GM21367 (cell line): ENCODE measurements around the gene OR52B4.
A peak's percentile ranks its signal among the peaks of the same experiment; 100 is the strongest.
"Not testable (repeated sequence)": the region's sequence is repeated elsewhere in the genome, so short reads cannot be mapped to it uniquely, and the experiment has no call there.

Experiments used
- ATAC-seq: cut with Tn5 transposase; IDR thresholded peaks from one replicate; pipeline ENCODE4 v1.9.1; 2021; ENCODE audit not compliant: unreplicated experiment

Gene OR52B4

DNA sequence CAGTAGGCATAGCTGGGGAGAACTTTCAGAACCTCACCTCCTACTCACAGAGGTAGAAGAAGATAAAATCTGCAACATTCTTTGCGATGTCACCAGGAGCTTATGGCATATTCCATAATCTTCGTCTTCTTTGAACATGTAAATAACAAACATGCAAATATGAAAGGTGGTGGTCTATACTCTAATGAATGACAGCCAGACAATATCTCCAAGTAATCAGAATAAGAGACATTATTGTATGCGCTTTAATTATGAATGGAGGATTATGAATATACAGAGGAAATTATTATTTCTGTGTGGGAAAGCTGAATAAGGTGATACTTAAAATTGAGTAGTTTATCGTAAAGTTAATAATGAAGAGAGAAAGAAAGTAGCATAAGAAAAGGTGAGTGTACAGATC is at the start of gene OR52B4:
TSS of gene OR52B4 (minus strand) at position 101 of the 400 bp plus-strand sequence. CDS start at position 10, 91 bp downstream.
- no peak for ATAC-seq

DNA sequence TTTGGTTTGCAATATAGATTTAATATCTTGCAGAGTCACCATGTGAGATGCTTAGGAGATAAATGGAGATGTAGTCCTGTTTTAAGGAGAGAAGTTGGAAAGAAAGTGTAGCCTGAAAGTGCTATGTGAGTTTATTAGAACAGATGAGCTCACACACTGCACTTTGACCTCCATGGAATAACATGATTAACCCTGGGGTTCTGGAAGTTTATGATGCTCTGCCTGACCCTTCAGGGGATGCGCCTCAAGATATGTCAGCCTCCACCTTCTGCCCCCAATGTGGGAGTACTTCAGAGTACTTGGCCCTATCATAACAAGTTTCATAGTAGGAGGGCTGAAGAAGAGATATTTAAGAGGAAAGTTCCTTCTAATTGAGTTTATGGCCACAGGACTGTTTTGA is 48.6 kb upstream of the OR52B4 start:
- no peak for ATAC-seq

GRCh38 chr11:4416306-4416705 is 48.1 kb upstream of the OR52B4 start:
- ATAC-seq: no peak

GRCh38 chr11:4406206-4406605 is 38.0 kb upstream of the OR52B4 start:
- not testable (repeated sequence) for ATAC-seq

GRCh38 chr11:4393858-4394223 is 25.7 kb upstream of the OR52B4 start:
- no peak for ATAC-seq

DNA sequence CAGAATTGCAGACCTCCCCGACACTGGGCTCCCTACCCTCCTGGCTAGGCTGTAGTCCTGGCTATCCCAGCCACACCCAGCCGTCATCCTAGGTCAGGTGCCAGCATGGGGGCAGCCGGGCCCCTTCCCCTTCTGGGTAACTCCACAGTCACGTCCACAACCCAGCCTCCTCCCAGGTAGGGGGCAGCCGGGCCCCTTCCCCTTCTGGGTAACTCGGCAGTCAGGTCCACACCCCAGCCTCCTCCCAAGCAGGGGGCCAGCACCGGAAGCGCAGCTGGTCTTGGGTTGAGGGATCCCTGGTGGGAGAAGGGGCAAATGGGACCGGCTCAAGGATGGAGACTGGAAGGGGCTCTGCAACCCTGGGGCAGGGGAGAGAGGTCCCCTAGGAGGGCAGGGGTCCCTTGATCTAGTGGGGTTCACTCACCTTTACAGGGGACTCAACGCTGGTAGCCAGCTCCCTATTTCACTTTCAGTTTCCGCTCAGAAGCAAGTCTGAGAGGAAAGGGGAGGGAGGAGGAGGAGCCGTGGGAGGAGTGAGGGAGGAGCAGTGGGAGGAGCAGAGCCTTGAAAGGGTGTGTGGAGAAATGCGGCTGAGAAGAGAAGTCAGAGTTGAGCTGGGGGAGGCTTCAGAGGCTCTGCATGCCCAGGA is 25.1 kb upstream of the OR52B4 start, which contains the start of gene TRIM21:
TSS of gene TRIM21 (minus strand) at position 494 of the 649 bp plus-strand sequence. CDS start 3,293 bp downstream, outside the sequence.
- peak; percentile 99 for ATAC-seq

DNA sequence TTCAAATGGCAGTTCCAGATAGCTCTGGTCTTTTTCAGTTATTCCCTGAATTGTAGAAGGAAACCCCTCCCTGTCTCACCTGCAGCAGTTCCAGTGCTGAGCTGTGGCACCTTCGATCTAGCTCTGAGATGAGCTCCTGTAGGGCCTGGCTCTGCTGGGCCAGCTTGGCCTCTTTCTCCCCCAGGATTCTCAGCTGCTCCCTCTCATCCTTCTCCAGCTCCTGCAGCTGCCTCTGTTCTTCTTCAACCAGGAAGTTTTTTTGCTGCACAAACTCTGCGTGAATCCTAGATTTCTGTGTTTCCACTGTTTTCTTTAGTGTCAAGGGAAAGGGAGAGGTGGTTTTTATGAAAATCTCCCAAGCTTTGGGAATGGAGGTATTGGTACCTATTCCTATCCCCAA is 20.0 kb upstream of the OR52B4 start:
- no peak for ATAC-seq

DNA sequence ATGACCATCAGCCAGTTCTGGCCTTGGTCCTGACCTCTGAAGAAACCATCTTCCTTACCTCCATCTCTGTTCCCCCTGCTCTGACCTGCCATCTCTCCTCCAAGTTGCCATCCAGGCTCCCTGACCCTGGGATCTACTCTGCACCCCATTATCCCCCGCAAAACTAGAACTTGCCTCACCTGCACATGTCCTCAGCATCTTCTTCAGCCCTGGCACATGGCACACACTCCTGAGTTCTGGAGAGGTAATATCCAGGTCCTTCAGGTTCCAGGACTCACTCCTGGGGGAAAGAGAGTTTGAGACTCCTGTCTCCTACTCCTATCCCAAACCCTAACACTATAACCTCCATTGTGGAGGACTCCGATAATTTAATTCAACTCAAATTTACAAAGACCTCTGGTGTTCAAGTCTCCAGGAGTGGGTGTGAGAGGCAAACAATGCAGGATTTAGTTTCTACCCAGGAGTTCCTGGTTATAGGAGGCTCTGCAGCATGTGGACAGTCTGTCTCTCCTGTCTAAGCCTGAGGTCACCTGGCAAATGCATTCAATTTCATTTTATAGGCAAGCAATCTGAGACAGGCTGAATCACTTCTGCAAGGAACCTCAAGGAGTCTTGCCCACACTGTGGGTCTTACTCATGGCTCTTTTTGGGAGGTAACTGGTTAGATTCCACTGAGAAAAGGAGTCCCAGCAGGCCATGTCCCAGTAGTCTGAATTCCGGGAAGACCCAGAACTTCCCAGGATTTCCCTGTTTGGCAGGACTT is 18.0 kb upstream of the OR52B4 start:
- no peak for ATAC-seq

- no peak for ATAC-seq
Observed at GRCh38 chr11:4381901-4382300, 13.7 kb upstream of the OR52B4 start.

DNA sequence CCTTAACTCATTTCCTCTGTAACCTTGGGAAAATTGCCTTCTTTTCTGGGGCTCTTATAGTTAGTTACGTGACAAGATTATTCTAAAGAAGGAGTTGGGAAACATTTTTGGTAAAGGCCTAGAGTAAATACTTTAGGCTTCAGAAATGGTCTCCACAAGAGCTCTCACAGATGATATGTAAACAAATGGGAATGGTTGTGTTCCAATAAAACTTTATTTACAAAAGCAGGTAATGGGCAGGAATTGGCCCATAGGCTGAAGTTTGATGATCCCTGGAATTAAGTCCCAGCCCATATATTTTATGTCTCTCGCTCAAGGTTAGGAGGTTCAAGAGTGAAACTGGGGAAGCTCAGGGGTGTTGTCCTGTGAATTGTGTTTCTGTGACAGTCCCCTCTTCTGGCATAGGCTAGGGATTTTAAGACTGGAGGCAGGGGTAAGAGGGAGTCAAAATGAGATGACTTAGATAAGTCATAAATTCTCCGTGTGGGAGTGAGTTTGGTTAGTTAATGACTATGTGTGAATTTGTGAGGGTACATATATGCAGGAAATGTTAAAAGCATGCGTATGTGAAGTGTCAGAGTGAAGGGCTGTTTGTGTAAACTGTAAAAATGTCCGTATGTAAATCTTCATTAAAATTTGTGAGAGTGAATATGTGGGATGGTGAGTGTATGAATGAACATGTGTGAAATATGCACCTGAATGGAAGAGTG is 7.4 kb upstream of the OR52B4 start:
- no peak for ATAC-seq

DNA sequence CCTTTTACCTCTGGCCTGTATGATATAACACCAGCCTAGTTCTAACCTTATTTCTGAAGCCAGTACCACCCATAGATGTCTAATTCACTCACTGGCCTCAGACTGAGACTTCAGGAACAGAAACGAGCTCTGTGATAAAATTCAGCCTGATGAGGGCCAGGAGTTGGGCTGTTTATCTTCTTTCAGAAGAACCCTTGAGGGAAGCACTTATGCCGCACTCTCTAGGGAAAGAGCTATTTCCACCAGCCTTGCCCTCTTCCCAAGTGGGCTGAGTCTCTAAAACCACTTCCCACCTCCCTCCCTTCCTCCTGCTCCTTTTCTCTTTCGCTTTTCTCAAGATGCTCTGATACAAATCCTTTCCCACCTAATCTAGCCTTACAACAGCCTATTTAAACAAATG is 2.0 kb upstream of the OR52B4 start:
- no peak for ATAC-seq

DNA sequence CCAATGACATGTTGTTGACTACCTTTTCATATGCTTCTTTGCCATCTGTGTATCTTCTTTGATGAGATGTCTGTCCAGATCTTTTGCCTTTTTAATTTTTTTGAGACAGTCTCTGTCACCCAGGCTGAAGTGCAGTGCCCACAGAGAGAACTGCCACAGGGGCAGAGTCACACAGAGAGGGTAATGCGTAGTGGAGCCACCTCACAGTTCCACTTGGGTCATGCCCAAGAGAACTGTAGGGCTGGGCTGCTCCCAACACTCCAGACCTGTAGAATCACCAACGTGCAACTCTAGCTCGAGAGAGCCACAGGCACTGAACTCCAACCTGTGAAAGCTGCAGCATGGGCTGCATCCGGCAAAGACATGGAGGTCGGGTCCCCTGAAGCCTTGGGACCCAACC is 20.0 kb downstream of the OR52B4 start:
- ATAC-seq: not testable (repeated sequence)

GRCh38 chr11:4345366-4345765 is 22.8 kb downstream of the OR52B4 start:
- not testable (repeated sequence) for ATAC-seq

DNA sequence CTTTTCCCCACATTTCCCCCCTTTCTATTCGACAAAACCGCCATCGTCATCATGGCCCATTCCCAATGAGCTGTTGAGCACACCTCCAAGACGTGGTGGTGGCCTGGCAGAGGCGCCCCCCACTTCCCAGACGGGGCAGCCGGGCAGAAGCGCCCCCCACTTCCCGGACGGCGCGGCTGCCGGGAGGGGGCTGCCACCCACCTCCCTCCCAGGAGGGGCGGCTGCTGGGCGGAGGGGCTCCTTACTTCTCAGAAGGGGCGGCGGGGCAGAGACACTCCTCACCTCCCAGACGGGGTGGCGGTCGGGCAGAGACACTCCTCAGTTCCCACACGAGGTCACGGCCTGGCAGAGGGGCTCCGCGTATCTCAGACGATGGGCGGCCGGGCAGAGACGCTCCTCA is 33.8 kb downstream of the OR52B4 start:
- ATAC-seq: not testable (repeated sequence)
